Activated naive CD4-positive, alpha-beta T cell treated with anti-CD3 and anti-CD28 coated beads, Interleukin-2, amount 10 ng/mL, durations not matched to agents 7 days and 5 days (primary cell): ENCODE results near the gene RBBP7.

ENCODE experiments used
- CTCF ChIA-PET: fragments of 350-600 bp; sonication (Branson Sonifier 250); formaldehyde crosslinking; loops from one replicate; lab custom pipeline; 2021; ENCODE audit warnings: antibody characterized with exemption; lab: Charles Lee
- DNase-seq: peaks from one replicate; pipeline ENCODE4 v3.0.0-alpha.2; 2020
- H3K27ac Mint-ChIP-seq: one replicate; pipeline ENCODE4 v1.8.0; 2021; ENCODE audit warnings: mild to moderate bottlenecking, moderate library complexity, mixed read lengths
- H3K27me3 Mint-ChIP-seq: one replicate; pipeline ENCODE4 v1.8.0; 2021; ENCODE audit warnings: mild to moderate bottlenecking, mixed read lengths
- H3K36me3 Mint-ChIP-seq: one replicate; pipeline ENCODE4 v1.8.0; 2021; ENCODE audit warnings: mixed read lengths
- H3K4me1 Mint-ChIP-seq: one replicate; pipeline ENCODE4 v1.8.0; 2021; ENCODE audit warnings: mixed read lengths
- H3K4me3 Mint-ChIP-seq: one replicate; pipeline ENCODE4 v1.8.0; 2021; ENCODE audit warnings: mild to moderate bottlenecking, moderate library complexity, mixed read lengths
- H3K9me3 Mint-ChIP-seq: one replicate; pipeline ENCODE4 v1.8.0; 2021; ENCODE audit warnings: mixed read lengths

Gene RBBP7

DNA sequence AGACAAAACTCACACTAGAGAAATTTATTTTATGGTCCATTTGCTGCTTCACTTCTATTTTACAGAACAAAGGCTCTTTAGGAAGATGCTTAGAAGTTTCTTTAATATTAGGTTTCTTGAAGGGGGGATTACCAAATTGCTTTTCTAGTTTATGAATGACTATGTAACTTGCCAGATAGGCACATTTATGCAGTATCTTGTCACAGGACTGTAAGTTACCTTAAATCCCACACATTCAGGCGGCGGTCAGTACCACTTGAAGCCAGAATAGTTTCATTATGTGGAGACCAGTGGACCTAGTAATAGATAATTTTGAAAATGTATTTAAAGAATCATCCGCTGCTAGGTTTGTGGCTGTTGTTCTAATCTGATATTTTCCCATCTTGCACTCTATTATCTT, 18.3 kb downstream of the RBBP7 start:
- Mint-ChIP-seq H3K27ac (no peak overlapping the region), H3K36me3 (peaks cover 33% of the 10 kb centered on the region), H3K9me3 (no peaks in the 10 kb centered on the region), H3K4me1 (peaks cover 5% of the 10 kb centered on the region), H3K4me3 (no peak overlapping the region), H3K27me3 (no peaks in the 10 kb centered on the region)
- no peak for DNase-seq
- CTCF ChIA-PET = interaction anchor here (1.0 kb wide), 1 partner anchor 13 kb away, joined by 3 read pairs; no protein-coding TSS in a partner anchor

GRCh38 chrX:16851421-16851820, 18.7 kb downstream of the RBBP7 start:
- Mint-ChIP-seq H3K4me1 (peaks cover 1% of the 10 kb centered on the region), H3K27me3 (no peaks in the 10 kb centered on the region), H3K9me3 (no peaks in the 10 kb centered on the region), H3K36me3 (peaks cover 31% of the 10 kb centered on the region), H3K27ac (no peak overlapping the region), H3K4me3 (no peak overlapping the region)
- no peak for DNase-seq
- CTCF ChIA-PET = interaction anchor here (1.0 to 1.2 kb wide), 2 partner anchors 12 to 31 kb away, joined by 3 read pairs; no protein-coding TSS in a partner anchor

DNA sequence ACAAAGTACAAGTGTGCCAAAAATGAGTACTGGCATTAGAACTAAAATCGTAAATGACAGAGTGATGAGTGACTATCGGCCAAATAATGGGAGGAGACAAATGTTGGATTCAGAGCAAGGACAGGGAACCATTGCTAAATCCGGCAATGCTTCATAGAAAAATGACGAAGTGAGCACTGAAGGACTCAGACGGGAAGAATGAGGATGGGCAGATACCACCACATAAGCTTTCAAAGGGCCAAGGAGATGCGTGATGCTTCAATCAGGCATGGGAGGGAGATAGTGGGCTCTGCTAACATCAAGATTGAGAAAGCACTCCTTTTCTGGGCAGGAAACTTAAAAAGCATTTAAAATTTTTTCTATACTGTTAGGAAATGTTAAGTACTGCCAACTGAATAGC, 21.6 kb downstream of the RBBP7 start:
- Mint-ChIP-seq H3K9me3 (no peaks in the 10 kb centered on the region), H3K36me3 (peaks cover 34% of the 10 kb centered on the region)

DNA sequence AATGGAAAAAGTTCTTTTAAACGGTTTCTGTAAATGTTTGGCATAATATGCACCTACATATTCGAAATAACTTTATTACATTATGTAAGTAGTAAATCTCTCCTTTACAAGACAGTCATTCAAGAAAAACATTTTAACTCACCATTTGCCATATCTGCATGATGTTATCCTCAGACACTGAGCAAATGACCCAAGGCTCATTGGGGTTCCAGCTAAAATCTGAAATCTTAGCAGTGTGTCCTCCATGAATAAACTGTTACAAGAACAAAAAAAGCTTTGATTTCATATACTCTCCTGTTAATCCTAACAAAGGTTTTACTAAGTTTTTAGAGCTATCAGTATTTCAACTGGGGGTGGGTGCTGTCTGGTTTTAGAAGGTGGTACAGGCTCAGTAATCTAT, 24.5 kb downstream of the RBBP7 start:
- H3K4me3 Mint-ChIP-seq = no peak overlapping the region
- DNase-seq = no peak
- no peak overlapping the region for H3K27ac Mint-ChIP-seq

More for the DNA sequence above, 21.6 kb downstream of the RBBP7 start:
- no peaks in the 10 kb centered on the region for H3K27me3 Mint-ChIP-seq
- H3K4me3 Mint-ChIP-seq = no peak overlapping the region
- H3K27ac Mint-ChIP-seq = no peak overlapping the region
- CTCF ChIA-PET = no interaction called here
- no peak for DNase-seq
- H3K4me1 Mint-ChIP-seq = no peaks in the 10 kb centered on the region

GRCh38 chrX:16843208-16843909, 26.8 kb downstream of the RBBP7 start:
- CTCF ChIA-PET = no interaction called here
- no peak overlapping the region for H3K27ac Mint-ChIP-seq
- H3K9me3 Mint-ChIP-seq = no peaks in the 10 kb centered on the region
- H3K27me3 Mint-ChIP-seq = no peaks in the 10 kb centered on the region
- no peak overlapping the region for H3K4me3 Mint-ChIP-seq
- peaks cover 26% of the 10 kb centered on the region for H3K36me3 Mint-ChIP-seq
- no peaks in the 10 kb centered on the region for H3K4me1 Mint-ChIP-seq
- no peak for DNase-seq

More for the DNA sequence above, 24.5 kb downstream of the RBBP7 start:
- Mint-ChIP-seq H3K4me1 (no peaks in the 10 kb centered on the region), H3K27me3 (no peaks in the 10 kb centered on the region), H3K9me3 (no peaks in the 10 kb centered on the region), H3K36me3 (peaks cover 32% of the 10 kb centered on the region)
- CTCF ChIA-PET = interaction anchor here (1.1 kb wide), 1 partner anchor 19 kb away, joined by 3 read pairs; no protein-coding TSS in a partner anchor

DNA sequence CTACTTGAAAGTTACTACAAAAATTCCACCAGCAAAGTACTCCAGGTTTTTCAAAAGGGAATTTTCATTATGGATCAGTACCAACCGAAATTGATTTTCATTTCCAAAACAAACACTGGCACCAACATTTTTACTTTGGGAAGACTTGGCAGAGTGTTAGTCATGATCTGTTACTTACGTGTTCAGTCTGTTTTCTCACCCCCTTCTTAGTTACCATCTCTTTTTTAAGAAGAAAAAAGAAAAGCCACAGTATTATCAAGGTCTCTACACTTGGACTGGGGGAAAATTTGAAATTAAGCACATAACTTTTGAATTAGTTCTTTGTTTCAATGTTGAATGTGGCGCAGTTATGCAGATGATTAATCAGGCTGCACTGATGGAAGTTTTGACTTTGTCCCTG, 27.5 kb downstream of the RBBP7 start:
- H3K9me3 Mint-ChIP-seq = no peaks in the 10 kb centered on the region
- H3K4me3 Mint-ChIP-seq = no peak overlapping the region
- CTCF ChIA-PET = no interaction called here
- H3K4me1 Mint-ChIP-seq = no peaks in the 10 kb centered on the region
- no peak overlapping the region for H3K27ac Mint-ChIP-seq
- no peak for DNase-seq
- peaks cover 25% of the 10 kb centered on the region for H3K36me3 Mint-ChIP-seq
- no peaks in the 10 kb centered on the region for H3K27me3 Mint-ChIP-seq

GRCh38 chrX:16839852-16840460, 30.2 kb downstream of the RBBP7 start:
- Mint-ChIP-seq H3K4me1 (no peaks in the 10 kb centered on the region), H3K27me3 (no peaks in the 10 kb centered on the region), H3K36me3 (peaks cover 27% of the 10 kb centered on the region), H3K27ac (no peak overlapping the region), H3K4me3 (no peak overlapping the region), H3K9me3 (no peaks in the 10 kb centered on the region)
- CTCF ChIA-PET = interaction anchor here (0.6 kb wide), 1 partner anchor 43 kb away, joined by 3 read pairs; no protein-coding TSS in a partner anchor
- DNase-seq = no peak

DNA sequence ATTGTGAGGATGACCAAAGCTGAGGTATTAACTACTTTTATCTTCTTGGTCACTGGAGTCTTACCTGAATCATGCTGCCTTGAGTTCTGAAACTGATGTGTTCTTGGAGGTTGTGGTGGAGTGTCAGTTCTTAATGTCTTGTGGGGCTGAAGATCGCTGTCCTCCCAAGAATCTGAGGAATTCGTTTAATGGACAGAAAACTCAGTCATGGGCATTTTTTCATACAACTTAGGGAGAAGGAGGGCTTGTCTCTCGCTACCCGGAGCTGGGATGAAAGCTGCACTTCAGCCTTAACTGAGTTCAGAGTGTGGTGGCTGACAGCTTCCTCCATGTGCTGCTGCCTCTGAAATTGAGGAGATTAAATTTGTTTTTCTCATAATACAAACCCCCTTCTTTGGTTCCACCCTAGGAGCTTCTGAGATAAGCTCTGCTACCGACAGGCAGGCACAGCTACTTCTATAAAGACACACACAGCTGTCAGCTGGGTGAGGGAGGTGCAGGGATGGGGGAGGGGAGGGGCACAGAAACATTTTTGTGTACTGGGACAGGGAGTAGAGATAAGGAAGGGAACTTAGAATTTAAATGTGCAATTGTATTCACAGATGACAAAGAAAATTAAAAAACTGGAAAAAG, 30.8 kb downstream of the RBBP7 start:
- Mint-ChIP-seq H3K9me3 (no peaks in the 10 kb centered on the region), H3K27ac (no peak overlapping the region), H3K27me3 (no peaks in the 10 kb centered on the region), H3K4me1 (no peaks in the 10 kb centered on the region), H3K4me3 (no peak overlapping the region), H3K36me3 (peaks cover 23% of the 10 kb centered on the region)
- no peak for DNase-seq
- CTCF ChIA-PET = interaction anchor here (0.6 to 0.8 kb wide), 2 partner anchors 12 to 44 kb away, joined by 3 read pairs; no protein-coding TSS in a partner anchor

DNA sequence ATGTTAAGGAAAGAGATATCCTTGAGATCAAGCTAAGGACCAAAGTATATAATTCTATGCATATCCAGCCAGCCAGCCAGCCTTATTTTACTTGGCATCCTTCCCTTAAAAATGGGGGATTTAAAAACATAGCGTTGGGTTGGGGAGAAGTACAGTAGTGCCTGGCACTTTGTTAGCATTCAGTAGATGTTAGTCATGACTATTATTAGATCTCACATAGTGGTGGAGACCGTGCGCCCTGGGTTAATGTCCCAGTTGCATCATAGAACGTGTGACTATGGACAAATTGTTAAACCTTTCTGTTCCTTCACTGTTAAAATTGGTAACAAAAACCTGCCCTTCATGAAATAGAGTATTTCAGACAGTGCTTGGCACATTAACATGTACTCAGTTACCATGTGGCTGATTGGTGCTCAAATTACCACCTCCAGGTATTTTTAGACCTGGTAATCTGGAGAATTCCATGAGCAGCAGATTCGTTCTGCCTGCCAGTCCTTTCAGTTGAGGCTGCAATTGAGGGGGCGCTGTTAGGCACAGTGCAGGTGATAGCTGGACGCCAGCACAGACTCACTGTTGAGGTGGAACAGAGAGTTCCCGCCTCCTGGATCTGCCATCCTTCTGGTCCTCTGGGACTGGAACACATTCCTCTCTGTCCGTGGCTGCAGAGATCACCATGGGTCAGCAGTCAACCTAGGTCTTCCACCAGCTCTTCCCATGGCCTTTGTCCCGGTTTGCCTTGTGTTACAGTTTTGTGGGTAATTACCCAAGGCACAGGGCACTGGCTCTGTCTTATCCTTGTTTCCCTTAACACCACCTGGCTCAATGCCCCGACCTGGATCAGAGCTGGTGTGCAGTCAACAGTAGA, 31.7 kb downstream of the RBBP7 start:
- no peaks in the 10 kb centered on the region for H3K9me3 Mint-ChIP-seq
- peaks cover 23% of the 10 kb centered on the region for H3K36me3 Mint-ChIP-seq
- no peaks in the 10 kb centered on the region for H3K27me3 Mint-ChIP-seq
- no peak overlapping the region for H3K4me3 Mint-ChIP-seq
- peak overlapping the region; percentile 71 for H3K27ac Mint-ChIP-seq
- H3K4me1 Mint-ChIP-seq = no peaks in the 10 kb centered on the region
- CTCF ChIA-PET = interaction anchor here (0.8 kb wide), 1 partner anchor 13 kb away, joined by 3 read pairs; no protein-coding TSS in a partner anchor
- DNase-seq = no peak

GRCh38 chrX:16836371-16836770, 33.8 kb downstream of the RBBP7 start:
- CTCF ChIA-PET = no interaction called here
- Mint-ChIP-seq H3K4me3 (no peak overlapping the region), H3K27ac (no peak overlapping the region), H3K9me3 (no peaks in the 10 kb centered on the region), H3K4me1 (no peaks in the 10 kb centered on the region), H3K27me3 (no peaks in the 10 kb centered on the region), H3K36me3 (peaks cover 19% of the 10 kb centered on the region)
- DNase-seq = peak; percentile 21

GRCh38 chrX:16834806-16835205, 35.4 kb downstream of the RBBP7 start:
- Mint-ChIP-seq H3K36me3 (peaks cover 14% of the 10 kb centered on the region), H3K27ac (no peak overlapping the region), H3K4me3 (no peak overlapping the region), H3K27me3 (no peaks in the 10 kb centered on the region), H3K4me1 (no peaks in the 10 kb centered on the region), H3K9me3 (no peaks in the 10 kb centered on the region)
- CTCF ChIA-PET = no interaction called here
- DNase-seq = no peak

DNA sequence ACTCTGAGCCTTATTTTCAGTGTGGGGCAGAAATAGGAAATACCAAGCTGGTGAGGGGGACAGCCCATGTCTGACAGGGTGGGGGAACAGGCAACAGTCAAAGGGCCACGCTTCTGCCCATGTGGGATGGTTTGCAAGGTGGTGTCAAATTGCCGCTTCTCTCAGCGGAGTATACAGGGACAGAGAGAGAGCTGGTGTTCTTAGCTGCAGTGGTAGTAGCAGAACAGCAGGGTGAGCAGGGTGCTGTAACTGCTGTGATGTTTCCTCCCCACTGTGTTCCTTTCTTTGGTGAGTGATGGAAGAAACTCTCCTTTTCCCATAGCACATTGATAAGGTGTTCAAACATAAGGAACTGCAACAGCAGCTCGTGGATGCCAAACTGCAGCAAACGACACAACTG, 37.9 kb downstream of the RBBP7 start:
- peak overlapping the region; percentile 58 for H3K27ac Mint-ChIP-seq
- CTCF ChIA-PET = interaction anchor here (0.5 kb wide), 1 partner anchor 71 kb away, joined by 3 read pairs; no protein-coding TSS in a partner anchor

DNA sequence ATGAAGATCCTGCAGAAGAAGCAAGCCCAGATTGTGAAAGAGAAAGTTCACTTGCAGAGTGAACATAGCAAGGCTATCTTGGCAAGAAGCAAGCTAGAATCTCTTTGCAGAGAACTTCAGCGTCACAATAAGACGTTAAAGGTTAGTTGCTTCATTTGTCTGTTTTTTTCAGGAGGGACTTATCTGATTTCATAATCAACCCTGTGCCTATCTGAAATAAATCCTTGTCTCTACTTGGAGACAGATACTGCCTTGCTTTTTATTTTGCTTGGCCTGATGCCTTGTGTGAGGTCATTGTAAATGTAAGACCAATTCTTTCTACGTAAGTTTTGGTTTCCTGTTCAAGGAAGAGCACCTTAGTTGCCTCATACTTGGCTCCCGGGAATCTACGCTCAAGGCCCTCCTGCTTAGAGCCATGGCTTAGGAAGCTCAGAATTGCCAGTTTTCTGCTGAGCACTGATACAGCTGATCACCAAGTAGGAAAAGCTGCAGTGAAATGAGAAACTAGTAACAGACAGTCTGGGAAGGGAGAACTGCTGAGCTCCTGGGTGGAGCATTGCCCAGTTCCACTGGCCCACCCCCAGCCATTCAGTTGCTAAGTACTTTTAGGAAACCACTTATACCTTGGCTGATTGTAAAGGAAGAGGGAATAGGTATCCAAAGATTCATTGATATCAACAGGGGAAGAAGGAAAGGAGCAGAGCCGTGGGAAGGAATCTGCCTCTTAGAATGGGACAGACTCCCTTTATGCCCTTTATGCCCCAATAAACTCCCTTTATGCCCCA, 41.8 kb downstream of the RBBP7 start:
- DNase-seq = no peak
- CTCF ChIA-PET = interaction anchor here (1.2 to 3.1 kb wide), 3 partner anchors 55 to 219 kb away, joined by 3 to 20 read pairs (median 3); no protein-coding TSS in a partner anchor
- Mint-ChIP-seq H3K4me1 (peaks cover 5% of the 10 kb centered on the region), H3K27ac (no peak overlapping the region), H3K4me3 (no peak overlapping the region), H3K27me3 (no peaks in the 10 kb centered on the region), H3K9me3 (no peaks in the 10 kb centered on the region), H3K36me3 (peaks cover 9% of the 10 kb centered on the region)

More for the DNA sequence above, 37.9 kb downstream of the RBBP7 start:
- Mint-ChIP-seq H3K9me3 (no peaks in the 10 kb centered on the region), H3K4me1 (no peaks in the 10 kb centered on the region), H3K4me3 (no peak overlapping the region), H3K36me3 (peaks cover 10% of the 10 kb centered on the region), H3K27me3 (no peaks in the 10 kb centered on the region)
- no peak for DNase-seq
